ENCODE results near the gene TTC34.

The TTC34 gene

GRCh38 chr1:2801535-2802291 is at the start of gene TTC34:
Gene TTC34, minus strand, starts transcription at chr1:2801693. Its CDS starts 866 bp downstream, at chr1:2800827.
- no peak for DNase-seq

GRCh38 chr1:2850502-2850901 is 49.0 kb upstream of the TTC34 start:
- no peak for DNase-seq

- DNase-seq, result no peak
Measured at GRCh38 chr1:2848006-2848670, 46.6 kb upstream of the TTC34 start.

- no peak for DNase-seq
Measured at GRCh38 chr1:2847086-2847985, 45.8 kb upstream of the TTC34 start.

GRCh38 chr1:2845869-2846268 is 44.4 kb upstream of the TTC34 start:
- DNase-seq, result no peak

GRCh38 chr1:2840036-2840809 is 38.7 kb upstream of the TTC34 start:
- DNase-seq, result no peak

- no peak for DNase-seq
Measured at GRCh38 chr1:2837823-2838222, 36.3 kb upstream of the TTC34 start.

- DNase-seq, result no peak
Measured at GRCh38 chr1:2837316-2837715, 35.8 kb upstream of the TTC34 start.

- DNase-seq, result no peak
Measured at GRCh38 chr1:2836333-2836970, 35.0 kb upstream of the TTC34 start.

GRCh38 chr1:2835650-2836159 is 34.2 kb upstream of the TTC34 start:
- no peak for DNase-seq

GRCh38 chr1:2834741-2835564 is 33.5 kb upstream of the TTC34 start:
- no peak for DNase-seq

GRCh38 chr1:2834146-2834475 is 32.6 kb upstream of the TTC34 start:
- no peak for DNase-seq

GRCh38 chr1:2833454-2834145 is 32.1 kb upstream of the TTC34 start:
- no peak for DNase-seq

GRCh38 chr1:2832506-2833453 is 31.3 kb upstream of the TTC34 start:
- DNase-seq, result no peak

- DNase-seq, result no peak
Measured at GRCh38 chr1:2831596-2832212, 30.2 kb upstream of the TTC34 start.

- DNase-seq, result no peak
Measured at GRCh38 chr1:2830761-2831425, 29.4 kb upstream of the TTC34 start.

- no peak for DNase-seq
Measured at GRCh38 chr1:2829846-2830615, 28.5 kb upstream of the TTC34 start.
